ENCODE data around the gene NEURL1. TPM values are rescaled to one million over a fixed set of nuclear protein-coding genes. Genes with fewer than 3 reads are reported as not detected.
"Not testable (repeated sequence)": the region's sequence is repeated elsewhere in the genome, so short reads cannot be mapped to it uniquely, and the experiment has no call there.

NEURL1 gene
- total and polyA plus RNA-seq, 2 donors = 1.6 to 3.0 TPM

GRCh38 chr10:103522006-103522405 is 28.5 kb downstream of the NEURL1 start:
- not testable (repeated sequence) for H3K36me3 ChIP-seq (ENCODE audit: control insufficient read depth in 2 of 2, insufficient read depth in 2 of 2, low read length in 1 of 2); H3K4me3 ChIP-seq (ENCODE audit: low read length in 2 of 2); H3K27me3 ChIP-seq (ENCODE audit: control insufficient read depth in 2 of 2, insufficient read depth in 1 of 2, low read length in 1 of 2); H3K4me1 ChIP-seq (ENCODE audit: control insufficient read depth in 2 of 2, insufficient read depth in 2 of 2, low read length in 2 of 2); H3K27ac ChIP-seq (ENCODE audit: low read depth in 1 of 2, low read length in 1 of 2); DNase-seq (ENCODE audit: low read depth in 6 of 9, low spot score in 9 of 9); H3K9me3 ChIP-seq (ENCODE audit: control insufficient read depth in 2 of 2, insufficient read depth in 1 of 2, low read length in 1 of 2)
- 96% methylated on average over 7 of the region's 7 CpGs for WGBS

- H3K36me3 ChIP-seq (ENCODE audit: control insufficient read depth in 2 of 2, insufficient read depth in 2 of 2, low read length in 1 of 2) = no peaks in the 10 kb centered on the region
- H3K4me3 ChIP-seq (ENCODE audit: low read length in 2 of 2) = no peak overlapping the region
- no peaks in the 10 kb centered on the region for H3K4me1 ChIP-seq (ENCODE audit: control insufficient read depth in 2 of 2, insufficient read depth in 2 of 2, low read length in 2 of 2)
- no peak overlapping the region for H3K27ac ChIP-seq (ENCODE audit: low read depth in 1 of 2, low read length in 1 of 2)
- DNase-seq (ENCODE audit: low read depth in 6 of 9, low spot score in 9 of 9) = no peak
- 97% methylated on average over 4 of the region's 4 CpGs for WGBS
- no peaks in the 10 kb centered on the region for H3K27me3 ChIP-seq (ENCODE audit: control insufficient read depth in 2 of 2, insufficient read depth in 1 of 2, low read length in 1 of 2)
- H3K9me3 ChIP-seq (ENCODE audit: control insufficient read depth in 2 of 2, insufficient read depth in 1 of 2, low read length in 1 of 2) = no peaks in the 10 kb centered on the region
Measured at GRCh38 chr10:103523683-103524082, 30.2 kb downstream of the NEURL1 start.

GRCh38 chr10:103525901-103526300 is 32.4 kb downstream of the NEURL1 start:
- DNase-seq (ENCODE audit: low read depth in 6 of 9, low spot score in 9 of 9) = no peak
- H3K36me3 ChIP-seq (ENCODE audit: control insufficient read depth in 2 of 2, insufficient read depth in 2 of 2, low read length in 1 of 2) = no peaks in the 10 kb centered on the region
- no peaks in the 10 kb centered on the region for H3K4me1 ChIP-seq (ENCODE audit: control insufficient read depth in 2 of 2, insufficient read depth in 2 of 2, low read length in 2 of 2)
- no peaks in the 10 kb centered on the region for H3K9me3 ChIP-seq (ENCODE audit: control insufficient read depth in 2 of 2, insufficient read depth in 1 of 2, low read length in 1 of 2)
- H3K27ac ChIP-seq (ENCODE audit: low read depth in 1 of 2, low read length in 1 of 2) = no peak overlapping the region
- no peaks in the 10 kb centered on the region for H3K27me3 ChIP-seq (ENCODE audit: control insufficient read depth in 2 of 2, insufficient read depth in 1 of 2, low read length in 1 of 2)
- H3K4me3 ChIP-seq (ENCODE audit: low read length in 2 of 2) = no peak overlapping the region

GRCh38 chr10:103527476-103527875 is 34.0 kb downstream of the NEURL1 start:
- not testable (repeated sequence) for DNase-seq (ENCODE audit: low read depth in 6 of 9, low spot score in 9 of 9); H3K36me3 ChIP-seq (ENCODE audit: control insufficient read depth in 2 of 2, insufficient read depth in 2 of 2, low read length in 1 of 2); H3K27me3 ChIP-seq (ENCODE audit: control insufficient read depth in 2 of 2, insufficient read depth in 1 of 2, low read length in 1 of 2); H3K4me3 ChIP-seq (ENCODE audit: low read length in 2 of 2); H3K9me3 ChIP-seq (ENCODE audit: control insufficient read depth in 2 of 2, insufficient read depth in 1 of 2, low read length in 1 of 2); H3K27ac ChIP-seq (ENCODE audit: low read depth in 1 of 2, low read length in 1 of 2); H3K4me1 ChIP-seq (ENCODE audit: control insufficient read depth in 2 of 2, insufficient read depth in 2 of 2, low read length in 2 of 2)
- WGBS = 94% methylated on average over 2 of the region's 2 CpGs

GRCh38 chr10:103528549-103528948 is 35.0 kb downstream of the NEURL1 start:
- H3K4me1 ChIP-seq (ENCODE audit: control insufficient read depth in 2 of 2, insufficient read depth in 2 of 2, low read length in 2 of 2) = no peaks in the 10 kb centered on the region
- no peak for DNase-seq (ENCODE audit: low read depth in 6 of 9, low spot score in 9 of 9)
- H3K36me3 ChIP-seq (ENCODE audit: control insufficient read depth in 2 of 2, insufficient read depth in 2 of 2, low read length in 1 of 2) = no peaks in the 10 kb centered on the region
- no peaks in the 10 kb centered on the region for H3K9me3 ChIP-seq (ENCODE audit: control insufficient read depth in 2 of 2, insufficient read depth in 1 of 2, low read length in 1 of 2)
- H3K27me3 ChIP-seq (ENCODE audit: control insufficient read depth in 2 of 2, insufficient read depth in 1 of 2, low read length in 1 of 2) = no peaks in the 10 kb centered on the region
- H3K27ac ChIP-seq (ENCODE audit: low read depth in 1 of 2, low read length in 1 of 2) = no peak overlapping the region
- H3K4me3 ChIP-seq (ENCODE audit: low read length in 2 of 2) = no peak overlapping the region

- Histone ChIP-seq H3K36me3 (ENCODE audit: control insufficient read depth in 2 of 2, insufficient read depth in 2 of 2, low read length in 1 of 2) (no peaks in the 10 kb centered on the region), H3K4me1 (ENCODE audit: control insufficient read depth in 2 of 2, insufficient read depth in 2 of 2, low read length in 2 of 2) (no peaks in the 10 kb centered on the region), H3K4me3 (ENCODE audit: low read length in 2 of 2) (no peak overlapping the region), H3K27me3 (ENCODE audit: control insufficient read depth in 2 of 2, insufficient read depth in 1 of 2, low read length in 1 of 2) (no peaks in the 10 kb centered on the region), H3K9me3 (ENCODE audit: control insufficient read depth in 2 of 2, insufficient read depth in 1 of 2, low read length in 1 of 2) (no peaks in the 10 kb centered on the region), H3K27ac (ENCODE audit: low read depth in 1 of 2, low read length in 1 of 2) (no peak overlapping the region)
- WGBS = 100% methylated on average over 1 of the region's 1 CpG
- no peak for DNase-seq (ENCODE audit: low read depth in 6 of 9, low spot score in 9 of 9)
Measured at GRCh38 chr10:103529539-103529938, 36.0 kb downstream of the NEURL1 start.

GRCh38 chr10:103533827-103534226 is 40.3 kb downstream of the NEURL1 start:
- no peaks in the 10 kb centered on the region for H3K36me3 ChIP-seq (ENCODE audit: control insufficient read depth in 2 of 2, insufficient read depth in 2 of 2, low read length in 1 of 2)
- no peak overlapping the region for H3K27ac ChIP-seq (ENCODE audit: low read depth in 1 of 2, low read length in 1 of 2)
- H3K4me3 ChIP-seq (ENCODE audit: low read length in 2 of 2) = no peak overlapping the region
- H3K27me3 ChIP-seq (ENCODE audit: control insufficient read depth in 2 of 2, insufficient read depth in 1 of 2, low read length in 1 of 2) = no peaks in the 10 kb centered on the region
- WGBS = 98% methylated on average over 7 of the region's 7 CpGs
- no peaks in the 10 kb centered on the region for H3K4me1 ChIP-seq (ENCODE audit: control insufficient read depth in 2 of 2, insufficient read depth in 2 of 2, low read length in 2 of 2)
- no peaks in the 10 kb centered on the region for H3K9me3 ChIP-seq (ENCODE audit: control insufficient read depth in 2 of 2, insufficient read depth in 1 of 2, low read length in 1 of 2)
- no peak for DNase-seq (ENCODE audit: low read depth in 6 of 9, low spot score in 9 of 9)

GRCh38 chr10:103534621-103535498 is 41.4 kb downstream of the NEURL1 start:
- H3K4me3 ChIP-seq (ENCODE audit: low read length in 2 of 2) = no peak overlapping the region
- no peaks in the 10 kb centered on the region for H3K9me3 ChIP-seq (ENCODE audit: control insufficient read depth in 2 of 2, insufficient read depth in 1 of 2, low read length in 1 of 2)
- H3K27me3 ChIP-seq (ENCODE audit: control insufficient read depth in 2 of 2, insufficient read depth in 1 of 2, low read length in 1 of 2) = no peaks in the 10 kb centered on the region
- no peak for DNase-seq (ENCODE audit: low read depth in 6 of 9, low spot score in 9 of 9)
- H3K4me1 ChIP-seq (ENCODE audit: control insufficient read depth in 2 of 2, insufficient read depth in 2 of 2, low read length in 2 of 2) = no peaks in the 10 kb centered on the region
- H3K27ac ChIP-seq (ENCODE audit: low read depth in 1 of 2, low read length in 1 of 2) = no peak overlapping the region
- no peaks in the 10 kb centered on the region for H3K36me3 ChIP-seq (ENCODE audit: control insufficient read depth in 2 of 2, insufficient read depth in 2 of 2, low read length in 1 of 2)
- 98% methylated on average over 3 of the region's 3 CpGs for WGBS

- H3K36me3 ChIP-seq (ENCODE audit: control insufficient read depth in 2 of 2, insufficient read depth in 2 of 2, low read length in 1 of 2) = no peaks in the 10 kb centered on the region
- H3K27ac ChIP-seq (ENCODE audit: low read depth in 1 of 2, low read length in 1 of 2) = no peak overlapping the region
- H3K27me3 ChIP-seq (ENCODE audit: control insufficient read depth in 2 of 2, insufficient read depth in 1 of 2, low read length in 1 of 2) = no peaks in the 10 kb centered on the region
- WGBS = 90% methylated on average over 2 of the region's 2 CpGs
- H3K4me3 ChIP-seq (ENCODE audit: low read length in 2 of 2) = no peak overlapping the region
- H3K4me1 ChIP-seq (ENCODE audit: control insufficient read depth in 2 of 2, insufficient read depth in 2 of 2, low read length in 2 of 2) = no peaks in the 10 kb centered on the region
- DNase-seq (ENCODE audit: low read depth in 6 of 9, low spot score in 9 of 9) = no peak
- no peaks in the 10 kb centered on the region for H3K9me3 ChIP-seq (ENCODE audit: control insufficient read depth in 2 of 2, insufficient read depth in 1 of 2, low read length in 1 of 2)
Measured at GRCh38 chr10:103535595-103535994, 42.1 kb downstream of the NEURL1 start.
